GM21737 (cell line): Measurements from ENCODE around the gene SEMA3C.

ENCODE experiments used
- ATAC-seq: cut with Tn5 transposase; IDR thresholded peaks from one replicate; pipeline ENCODE4 v1.9.1; 2021; ENCODE audit warnings: mild to moderate bottlenecking, moderate library complexity; ENCODE audit not compliant: unreplicated experiment

Gene SEMA3C

GRCh38 chr7:80918909-80919721, at the start of gene SEMA3C:
SEMA3C (minus strand) TSS chr7:80919051; CDS start chr7:80916781, 2,270 bp downstream.
- peak; percentile 61 for ATAC-seq

GRCh38 chr7:80968606-80969005, 49.8 kb upstream of the SEMA3C start:
- no peak for ATAC-seq

GRCh38 chr7:80967917-80968297, 49.1 kb upstream of the SEMA3C start:
- no peak for ATAC-seq

- ATAC-seq: no peak
Observed at GRCh38 chr7:80967071-80967916, 48.4 kb upstream of the SEMA3C start.

GRCh38 chr7:80960244-80960795, 41.5 kb upstream of the SEMA3C start:
- ATAC-seq: no peak

GRCh38 chr7:80957226-80957777, 38.5 kb upstream of the SEMA3C start:
- ATAC-seq: no peak

GRCh38 chr7:80954191-80954590, 35.3 kb upstream of the SEMA3C start:
- ATAC-seq: no peak

GRCh38 chr7:80950550-80950967, 31.7 kb upstream of the SEMA3C start:
- ATAC-seq: no peak

GRCh38 chr7:80949449-80949848, 30.6 kb upstream of the SEMA3C start:
- ATAC-seq: no peak

GRCh38 chr7:80946858-80947257, 28.0 kb upstream of the SEMA3C start:
- no peak for ATAC-seq

- no peak for ATAC-seq
Observed at GRCh38 chr7:80945976-80946375, 27.1 kb upstream of the SEMA3C start.

GRCh38 chr7:80943342-80943741, 24.5 kb upstream of the SEMA3C start:
- ATAC-seq: no peak

GRCh38 chr7:80942261-80943041, 23.6 kb upstream of the SEMA3C start:
- no peak for ATAC-seq

GRCh38 chr7:80941208-80941758, 22.4 kb upstream of the SEMA3C start:
- ATAC-seq: no peak

GRCh38 chr7:80940539-80941207, 21.8 kb upstream of the SEMA3C start:
- no peak for ATAC-seq

- ATAC-seq: no peak
Observed at GRCh38 chr7:80937336-80937735, 18.5 kb upstream of the SEMA3C start.

- no peak for ATAC-seq
Observed at GRCh38 chr7:80935991-80936780, 17.3 kb upstream of the SEMA3C start.

- ATAC-seq: no peak
Observed at GRCh38 chr7:80934321-80934720, 15.5 kb upstream of the SEMA3C start.

- ATAC-seq: no peak
Observed at GRCh38 chr7:80932536-80932935, 13.7 kb upstream of the SEMA3C start.
